A673 (cell line): ENCODE data around the gene STEAP3. TPM values are rescaled to one million over a fixed set of nuclear protein-coding genes. Genes with fewer than 3 reads are reported as not detected.

ENCODE experiments used
- BruUV-seq: library from RNA; stranded (reverse); fragments of 400-500 nt; replicated peaks from 2 replicates; lab custom pipeline; 2021; lab: Mats Ljungman, UMichigan
- CTCF ChIA-PET: fragments of 300-600 bp; sonication (Branson Sonifier 250); formaldehyde crosslinking; loops from one replicate; lab custom pipeline; 2022; ENCODE audit warnings: antibody characterized with exemption; lab: Charles Lee
- POLR2A ChIA-PET: fragments of 300-600 bp; sonication (Branson Sonifier 250); formaldehyde crosslinking; loops from one replicate; lab custom pipeline; 2022; ENCODE audit warnings: antibody characterized with exemption; ENCODE audit not compliant: low non-redundant PET; lab: Charles Lee
- DNase-seq: peaks from one replicate; pipeline ENCODE4 v3.0.0-alpha.2; 2015; ENCODE audit warnings: low spot score
- H3K27ac ChIP-seq: fragments of 200-600 bp; sonication (generic); 2 replicates; pipeline ENCODE4 v1.5.1; 2016; ENCODE audit warnings: mixed run types, low read depth, mild to moderate bottlenecking, mixed read lengths, antibody characterized with exemption, low read length; ENCODE audit not compliant: poor library complexity, severe bottlenecking
- H3K27me3 ChIP-seq: fragments of 200-600 bp; sonication (generic); replicated peaks from 2 replicates; pipeline ENCODE4 v1.6.1; 2017; ENCODE audit warnings: mixed run types, low read depth, mild to moderate bottlenecking, mixed read lengths, antibody characterized with exemption, low read length; ENCODE audit not compliant: insufficient read depth, poor library complexity
- H3K36me3 ChIP-seq: fragments of 200-600 bp; sonication (generic); 2 replicates; pipeline ENCODE4 v1.6.1; 2016; ENCODE audit warnings: mixed run types, mild to moderate bottlenecking, mixed read lengths, antibody characterized with exemption, low read length; ENCODE audit not compliant: insufficient read depth, poor library complexity, severe bottlenecking
- H3K4me1 ChIP-seq: fragments of 200-600 bp; sonication (generic); 2 replicates; pipeline ENCODE4 v1.6.1; 2017; ENCODE audit warnings: mixed run types, mild to moderate bottlenecking, mixed read lengths, antibody characterized with exemption, low read length; ENCODE audit not compliant: insufficient read depth, poor library complexity, severe bottlenecking
- H3K4me3 ChIP-seq: fragments of 200-600 bp; sonication (generic); 2 replicates; pipeline ENCODE4 v1.5.1; 2016; ENCODE audit warnings: low read depth, mixed run types, mild to moderate bottlenecking, mixed read lengths, low read length; ENCODE audit not compliant: poor library complexity, severe bottlenecking
- H3K9me3 ChIP-seq: fragments of 200-600 bp; sonication (generic); 2 replicates; pipeline ENCODE4 v1.6.1; 2016; ENCODE audit warnings: mixed run types, low read depth, mild to moderate bottlenecking, mixed read lengths, antibody characterized with exemption, low read length; ENCODE audit not compliant: poor library complexity, severe bottlenecking
- CTCF ChIP-seq: fragments of 300-800, 200-600 bp; sonication (generic); conservative IDR thresholded peaks from 2 replicates; pipeline ENCODE4 v1.5.1; 2017; ENCODE audit warnings: low read depth, mild to moderate bottlenecking, antibody characterized with exemption, low read length, moderate library complexity, mixed read lengths
- EZH2 ChIP-seq: fragments of 200-600 bp; sonication (generic); IDR thresholded peaks from 2 replicates; pipeline ENCODE4 v1.6.1; 2017; ENCODE audit warnings: borderline replicate concordance, low read depth, mild to moderate bottlenecking, mixed read lengths, antibody characterized with exemption, low read length; ENCODE audit not compliant: poor library complexity, severe bottlenecking
- intact Hi-C: fragments of 100-400 bp; cut with micrococcal nuclease; formaldehyde crosslinking; loops from one replicate; pipeline ENCODE4 v1.10.0; 2022; ENCODE audit not compliant: unreplicated experiment
- total RNA-seq: library from RNA; stranded (reverse); gene quantifications from 2 replicates; pipeline ENCODE4 v1.2.3, GENCODE V29; 2021

The STEAP3 gene
- total RNA-seq, 1 experiment from 2014 or later: 20.3 TPM

DNA sequence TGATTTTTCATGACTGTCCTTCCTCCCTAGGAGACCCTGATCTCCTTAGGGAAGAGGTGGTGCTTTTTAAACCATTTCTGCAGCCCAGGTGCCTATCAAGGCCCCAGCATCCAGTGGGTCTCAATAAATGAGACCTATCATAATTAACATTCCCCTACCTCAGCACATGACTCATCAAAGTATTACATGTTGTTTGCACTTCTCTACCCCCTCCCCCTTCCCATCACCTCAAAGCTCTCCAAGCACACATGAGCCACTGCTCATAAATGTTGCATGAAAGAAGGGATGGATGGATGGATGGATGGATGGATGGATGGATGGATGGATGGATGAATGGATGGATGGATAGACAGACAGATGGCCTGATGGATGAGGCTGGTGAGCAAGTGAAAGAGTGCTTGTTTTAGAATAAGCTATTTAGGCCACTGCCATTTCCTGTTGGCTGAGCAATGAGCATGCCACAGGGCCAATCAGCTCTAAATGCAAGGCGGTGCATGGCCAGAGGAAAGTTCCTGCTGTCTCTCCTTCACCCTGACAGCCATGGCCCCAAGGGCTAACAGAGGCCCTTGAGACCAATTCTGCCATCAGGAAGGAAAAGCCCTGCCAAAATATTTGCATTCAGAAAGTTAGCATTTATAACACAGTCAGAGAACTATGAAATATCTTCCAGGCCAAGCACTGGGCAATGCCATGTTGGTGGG lies 20.9 kb upstream of the STEAP3 start:
- intact Hi-C loops: no loop called here
- H3K27ac ChIP-seq: no peak overlapping the region
- CTCF ChIA-PET: no interaction called here
- no peaks in the 10 kb centered on the region for H3K9me3 ChIP-seq
- H3K36me3 ChIP-seq: no peaks in the 10 kb centered on the region
- no peaks in the 10 kb centered on the region for H3K4me1 ChIP-seq
- no peak for DNase-seq
- H3K27me3 ChIP-seq: no peaks in the 10 kb centered on the region
- no peak for TF ChIP-seq CTCF
- TF ChIP-seq EZH2: no peak
- POLR2A ChIA-PET: no interaction called here
- no TSS peak for BruUV-seq
- H3K4me3 ChIP-seq: no peak overlapping the region

- CTCF ChIA-PET: no interaction called here
Measured at GRCh38 chr2:119204525-119204924, 19.1 kb upstream of the STEAP3 start.

GRCh38 chr2:119205001-119205706 lies 18.5 kb upstream of the STEAP3 start:
- intact Hi-C loops: no loop called here
- POLR2A ChIA-PET: no interaction called here

More at GRCh38 chr2:119204525-119204924, 19.1 kb upstream of the STEAP3 start:
- Histone ChIP-seq H3K9me3 (no peaks in the 10 kb centered on the region), H3K27me3 (no peaks in the 10 kb centered on the region), H3K36me3 (no peaks in the 10 kb centered on the region), H3K4me3 (no peak overlapping the region), H3K4me1 (no peaks in the 10 kb centered on the region), H3K27ac (no peak overlapping the region)
- no TSS peak for BruUV-seq
- no peak for TF ChIP-seq CTCF
- TF ChIP-seq EZH2: no peak
- intact Hi-C loops: no loop called here
- no peak for DNase-seq
- POLR2A ChIA-PET: no interaction called here

More at GRCh38 chr2:119205001-119205706, 18.5 kb upstream of the STEAP3 start:
- no peaks in the 10 kb centered on the region for H3K36me3 ChIP-seq
- H3K9me3 ChIP-seq: no peaks in the 10 kb centered on the region
- no TSS peak for BruUV-seq
- H3K4me1 ChIP-seq: no peaks in the 10 kb centered on the region
- no peak for DNase-seq
- H3K4me3 ChIP-seq: no peak overlapping the region
- CTCF ChIA-PET: no interaction called here
- TF ChIP-seq EZH2 (no peak), CTCF (no peak)
- H3K27ac ChIP-seq: no peak overlapping the region
- H3K27me3 ChIP-seq: no peaks in the 10 kb centered on the region
